Measurements from ENCODE around the gene PAGE2B.

DNA sequence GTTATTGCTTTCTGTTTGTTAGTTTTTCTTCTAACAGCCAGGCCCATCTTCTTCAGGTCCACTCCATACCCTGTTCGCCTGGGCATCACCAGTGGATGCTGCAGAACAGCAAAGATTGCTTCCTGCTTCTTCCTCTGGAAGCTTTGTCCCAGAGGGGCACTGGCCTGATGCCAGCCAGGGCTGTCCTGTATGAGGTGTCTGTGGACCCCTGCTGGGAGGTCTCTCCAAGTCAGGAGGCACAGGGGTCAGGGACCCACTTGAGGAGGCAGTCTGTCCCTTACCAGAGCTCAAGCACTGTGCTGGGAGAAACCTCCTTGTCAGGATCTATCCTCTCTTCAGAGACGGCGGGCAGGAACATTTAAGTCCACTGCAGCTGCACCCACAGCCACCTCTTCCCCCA, 2.5 kb upstream of the PAGE2B start:
- TF ChIP-seq POLR2AphosphoS5 (IDR thresholded peaks at IDR 0.05; ENCODE audit: low read depth, low read length) (no peak), POLR2A (IDR thresholded peaks at IDR 0.05; ENCODE audit: low read depth, low read length) (no peak)

Measured in GM12892 (cell line).